UCSD-AML1 (cell line): ENCODE results near the gene TRIB2.
A peak's percentile ranks its signal among the peaks of the same experiment; 100 is the strongest.
"Not testable (repeated sequence)": the region's sequence is repeated elsewhere in the genome, so short reads cannot be mapped to it uniquely, and the experiment has no call there.

Experiments
- DNase-seq: peaks from one replicate; lab custom pipeline; 2025; ENCODE audit not compliant: unreplicated experiment; lab: John Stamatoyannopoulos, UW

TRIB2 gene

DNA sequence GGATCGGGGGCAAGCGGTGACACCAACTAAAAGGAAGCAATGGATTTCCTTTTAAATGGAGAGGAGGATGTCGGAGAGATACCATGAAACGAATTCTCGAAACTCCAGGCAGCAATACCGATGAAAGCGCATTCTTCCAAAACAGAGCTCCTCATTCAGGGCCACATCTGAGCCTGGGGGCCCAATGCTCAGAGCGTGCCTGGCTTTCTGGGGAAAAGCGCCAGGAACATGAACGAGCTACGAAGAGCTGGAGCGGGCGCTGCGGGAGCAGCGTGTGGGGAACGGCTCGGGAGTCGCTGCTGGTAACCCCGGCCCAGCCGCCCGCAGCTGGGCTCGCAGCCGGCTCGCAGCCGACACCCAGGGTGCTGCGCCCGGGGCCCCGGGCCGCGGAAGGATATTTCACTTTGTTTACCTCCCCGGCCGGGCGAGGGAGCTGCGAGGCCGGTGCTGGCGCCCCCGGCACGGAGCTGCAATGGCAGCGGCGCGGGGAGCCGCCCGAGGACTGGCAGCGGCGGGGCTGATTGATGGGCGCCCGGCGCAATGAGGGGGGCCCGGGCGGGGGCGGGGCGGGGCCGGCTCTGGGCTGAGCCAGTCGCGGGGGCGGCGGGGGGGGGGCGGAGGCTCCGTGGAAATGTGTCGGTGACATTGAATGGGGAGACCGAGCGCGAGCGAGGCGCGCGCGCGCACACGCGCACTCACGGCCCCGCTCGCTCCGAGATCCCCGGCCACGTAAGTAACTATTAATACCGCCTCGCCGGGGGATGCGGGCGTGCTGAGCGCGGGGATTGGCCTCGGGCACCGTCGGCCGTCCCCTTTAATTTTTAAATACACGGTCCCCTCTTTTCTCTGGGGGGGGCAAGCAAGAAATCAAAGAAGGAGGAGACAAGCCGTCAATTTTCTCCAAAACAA lies at the start of gene TRIB2:
Gene TRIB2, plus strand, starts transcription at position 655 of the 909 bp plus-strand sequence. CDS start 1,372 bp downstream, outside the sequence.
- DNase-seq: peak; percentile 75

DNA sequence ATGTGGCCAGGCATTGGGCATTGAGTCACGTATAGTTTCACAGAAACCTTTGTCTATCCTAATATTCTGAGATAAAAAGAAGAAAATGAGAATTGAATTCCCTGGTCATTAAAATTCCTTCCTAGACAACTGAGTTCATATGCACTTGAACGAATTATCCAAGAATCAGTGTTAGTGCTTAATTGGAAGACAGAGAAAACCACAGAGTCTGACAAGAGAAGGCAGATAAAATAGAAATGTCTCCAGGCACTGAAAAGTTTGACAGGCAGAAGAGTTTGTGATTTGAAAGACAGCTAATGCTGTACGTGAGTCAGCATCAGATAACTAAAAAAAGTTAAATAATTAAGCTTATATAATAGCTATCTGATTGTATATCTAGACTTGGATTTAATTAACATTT lies 47.7 kb upstream of the TRIB2 start:
- no peak for DNase-seq

DNA sequence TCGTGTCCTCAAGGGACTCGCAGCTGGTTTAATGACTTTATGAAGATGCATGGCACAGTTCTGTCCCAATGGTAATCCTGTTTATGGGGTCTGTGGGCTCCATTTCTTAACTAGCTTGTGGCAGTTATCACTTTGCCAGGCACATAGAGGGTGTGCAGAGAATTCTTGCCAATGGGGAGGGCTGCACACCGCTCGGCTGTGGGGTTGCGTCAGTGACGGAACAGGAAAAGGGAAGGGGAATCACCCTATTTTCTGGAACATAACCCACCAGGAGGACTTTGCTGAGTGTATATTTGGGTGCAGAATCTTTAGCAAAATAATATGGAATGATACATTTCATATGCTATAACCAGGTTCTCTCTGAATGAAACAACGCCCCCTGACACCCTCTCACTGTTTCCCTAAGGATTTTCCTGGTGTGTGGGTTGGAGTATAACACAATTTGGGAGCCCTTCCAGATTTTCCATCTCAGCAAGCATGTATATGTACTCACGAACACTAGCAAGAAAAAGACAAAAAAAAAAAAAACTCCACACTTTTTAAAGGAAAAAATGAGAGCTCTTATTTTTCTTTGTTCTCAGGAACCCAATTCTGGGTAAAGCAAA lies 43.9 kb upstream of the TRIB2 start:
- DNase-seq: no peak

DNA sequence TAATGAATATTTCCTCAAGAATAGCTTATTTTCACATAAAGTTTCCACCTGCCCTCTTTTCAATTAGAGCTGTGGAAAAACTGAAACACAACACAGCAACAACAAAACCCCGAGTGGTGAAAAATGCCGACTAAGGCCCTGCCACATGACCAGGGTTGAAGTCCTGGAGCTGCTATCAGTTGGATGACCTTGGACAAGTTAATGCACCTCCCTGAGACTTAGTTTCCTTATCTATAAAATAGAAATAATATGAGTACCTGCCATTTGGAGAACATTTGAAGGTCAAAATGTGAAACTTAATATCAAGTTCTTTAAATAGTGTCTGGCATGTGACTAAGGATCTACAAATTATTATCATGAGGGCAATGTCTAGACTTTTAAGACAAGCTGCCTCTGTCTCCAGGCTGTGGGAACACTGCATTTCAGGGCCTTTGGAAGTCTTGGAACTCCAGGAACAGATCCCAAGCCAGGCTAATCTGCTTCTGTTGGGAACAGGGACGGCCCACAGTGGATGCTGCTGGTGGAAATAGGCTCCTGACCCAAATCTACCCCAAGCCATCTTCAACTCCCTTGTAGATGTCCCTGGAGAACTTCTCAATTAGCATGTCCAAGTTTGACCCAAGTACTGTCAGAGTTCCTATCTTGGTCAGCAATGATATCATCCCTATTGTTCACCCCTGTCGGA lies 42.0 kb upstream of the TRIB2 start:
- DNase-seq: no peak

DNA sequence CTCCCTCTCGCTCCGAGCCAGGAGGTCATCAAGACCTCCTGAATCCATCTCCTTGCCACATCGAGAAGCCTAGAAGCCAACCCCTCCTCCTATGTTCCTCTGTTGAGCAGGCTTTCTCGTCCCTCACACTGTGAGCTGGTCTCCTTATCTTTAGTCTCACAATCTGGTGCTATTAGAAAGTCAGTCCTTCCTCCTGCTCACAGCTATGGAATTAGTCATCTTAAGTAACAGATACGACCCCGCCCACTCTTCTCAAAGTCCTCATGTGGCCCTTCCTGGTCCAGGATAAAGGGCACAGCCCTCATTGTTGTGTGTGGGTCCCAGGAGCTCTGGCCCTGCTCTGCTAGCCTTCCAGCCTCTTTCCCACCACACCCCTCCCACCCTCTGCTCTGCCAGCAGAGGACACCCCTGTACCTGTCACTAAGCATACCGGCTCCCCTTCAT lies 41.4 kb upstream of the TRIB2 start:
- DNase-seq: no peak

DNA sequence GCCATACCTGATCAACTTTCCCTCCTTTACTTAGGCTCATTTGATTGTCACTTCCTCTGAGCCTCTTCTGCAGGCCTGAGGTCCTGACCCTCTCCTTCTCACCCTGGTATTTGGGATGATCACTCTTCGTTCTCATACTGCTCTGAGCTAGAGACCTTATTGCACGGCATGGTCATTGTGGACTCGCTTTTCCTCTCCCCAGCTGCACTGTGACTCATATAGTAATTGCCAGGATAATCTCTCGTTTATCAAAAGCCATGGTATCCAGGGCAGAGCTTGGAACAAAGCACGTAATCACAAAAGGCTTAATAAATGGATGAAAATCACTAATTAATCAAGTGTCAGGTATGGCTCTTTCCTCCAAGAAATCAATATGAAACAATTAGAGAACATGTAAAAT lies 40.9 kb upstream of the TRIB2 start:
- no peak for DNase-seq

DNA sequence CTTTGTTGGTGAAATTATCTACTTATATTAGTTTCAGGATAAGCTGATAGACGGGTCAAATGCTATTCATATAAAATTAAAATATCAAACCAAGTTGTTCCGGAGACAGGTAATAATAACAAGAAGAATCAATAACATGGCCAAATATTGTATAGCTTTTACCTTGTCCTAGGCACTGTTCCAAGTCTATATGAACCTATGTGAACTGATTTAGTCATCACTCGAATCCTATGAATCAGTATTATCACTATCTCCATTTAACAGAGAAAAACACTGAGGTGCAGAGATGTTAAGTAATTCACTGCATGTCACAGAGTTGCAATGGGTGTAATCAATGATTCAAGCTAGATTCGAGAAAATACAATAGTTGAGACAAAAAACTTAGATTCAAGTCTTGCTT lies 40.0 kb upstream of the TRIB2 start:
- no peak for DNase-seq

DNA sequence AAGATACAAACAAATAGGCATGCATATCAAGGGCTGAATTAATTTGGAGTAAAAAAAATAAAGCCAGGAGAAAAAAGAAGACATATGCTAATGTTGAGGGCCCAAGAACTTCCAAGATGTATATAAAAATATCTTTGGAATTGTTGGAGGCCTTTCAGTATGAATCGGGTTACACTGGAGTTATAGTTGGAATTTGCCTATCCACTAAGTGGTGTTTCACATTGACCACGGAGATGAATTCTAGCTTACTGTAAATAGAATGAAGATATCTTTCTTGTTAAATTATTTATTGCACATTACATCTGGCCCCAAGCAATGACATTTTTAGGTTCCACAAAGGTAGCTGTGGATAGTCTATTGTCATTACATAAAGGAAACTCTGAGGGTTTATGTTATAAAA lies 38.5 kb upstream of the TRIB2 start:
- DNase-seq: no peak

DNA sequence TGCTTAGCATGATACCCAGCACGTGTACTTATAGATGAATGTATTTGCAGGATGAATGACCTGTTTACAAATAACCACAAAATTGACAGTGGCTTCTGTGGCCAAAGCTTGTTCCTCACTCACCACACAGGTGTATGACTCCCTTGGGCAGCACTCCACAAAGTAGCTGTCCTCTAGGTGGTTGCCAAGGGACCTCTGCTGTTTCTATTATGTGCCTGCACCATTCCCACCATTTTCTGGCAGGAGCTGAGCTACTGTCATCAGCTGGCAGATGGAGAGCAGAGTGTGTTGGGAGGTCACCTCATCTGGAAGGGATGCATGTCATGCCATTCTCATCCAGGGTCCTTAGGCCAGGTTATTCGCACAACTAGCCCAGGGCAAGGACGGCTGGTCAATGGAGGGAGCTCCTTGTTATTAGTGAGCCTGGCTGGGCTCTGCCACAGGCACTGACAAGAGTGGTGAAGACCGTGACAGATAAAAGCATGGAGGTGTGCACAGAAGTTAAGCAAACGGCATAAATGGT lies 37.1 kb upstream of the TRIB2 start:
- DNase-seq: no peak

DNA sequence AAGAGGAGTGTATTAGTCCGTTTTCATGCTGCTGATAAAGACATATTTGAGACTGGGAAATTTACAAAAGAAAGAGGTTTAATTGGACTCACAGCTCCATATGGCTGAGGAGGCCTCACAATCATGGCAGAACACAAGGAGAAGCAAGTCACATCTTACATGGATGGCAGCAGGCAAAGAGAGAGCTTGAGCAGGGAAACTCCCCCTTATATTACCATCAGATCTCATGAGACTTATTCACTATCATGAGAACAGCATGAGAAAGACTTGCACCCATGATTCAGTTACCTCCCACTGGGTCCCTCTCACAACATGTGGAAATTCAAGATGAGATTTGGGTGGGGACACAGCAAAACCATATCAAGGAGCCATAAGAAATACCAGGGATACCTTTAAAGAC lies 36.6 kb upstream of the TRIB2 start:
- not testable (repeated sequence) for DNase-seq

DNA sequence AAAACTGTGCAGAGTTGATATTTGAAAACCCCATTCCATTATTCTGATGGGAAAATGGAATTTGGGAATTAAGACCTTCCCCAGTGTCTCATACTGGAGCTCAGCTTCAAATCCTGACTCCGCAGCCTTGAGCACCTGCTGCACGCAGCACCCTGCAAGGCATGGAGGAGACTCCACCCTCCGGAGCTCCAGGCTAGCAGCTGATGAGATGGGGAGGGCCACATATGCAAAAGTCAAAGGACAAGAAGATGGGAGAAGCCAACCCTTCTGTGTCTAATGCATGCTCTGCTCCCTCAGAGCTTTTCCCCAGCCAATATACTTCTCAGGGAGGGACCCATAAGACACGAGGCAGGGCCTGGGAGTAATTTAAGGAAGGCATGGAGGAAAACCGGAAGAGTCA lies 34.7 kb upstream of the TRIB2 start:
- DNase-seq: no peak

DNA sequence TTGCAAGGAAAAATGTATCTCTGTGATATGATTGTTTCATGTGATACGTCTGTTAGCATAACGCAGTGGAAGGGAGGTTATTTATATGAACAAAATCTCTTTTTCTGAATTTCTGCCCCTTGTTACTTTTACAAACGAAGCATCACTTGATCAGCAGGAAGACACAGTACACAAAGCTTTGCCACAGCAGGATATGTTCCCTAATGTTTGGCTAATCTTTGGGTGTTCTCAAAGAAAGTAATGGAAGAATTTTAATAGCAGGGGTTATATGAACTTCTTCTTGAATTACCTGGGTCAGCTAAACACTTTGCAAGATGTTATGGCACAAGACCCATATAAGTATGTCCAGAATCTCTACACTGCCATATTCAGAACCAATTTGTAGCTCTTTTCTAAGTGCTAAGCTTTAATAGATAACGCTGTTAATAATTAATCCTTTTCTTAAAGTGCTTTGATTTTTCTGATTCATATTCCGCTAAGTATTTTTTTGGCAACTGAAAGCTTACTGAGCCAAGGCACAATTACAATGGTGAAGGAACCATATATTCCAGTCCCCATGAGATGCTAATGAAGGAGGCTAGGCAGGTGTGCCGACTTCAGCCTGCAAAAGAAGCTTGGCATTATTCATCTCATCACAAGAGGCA lies 33.2 kb upstream of the TRIB2 start:
- no peak for DNase-seq

DNA sequence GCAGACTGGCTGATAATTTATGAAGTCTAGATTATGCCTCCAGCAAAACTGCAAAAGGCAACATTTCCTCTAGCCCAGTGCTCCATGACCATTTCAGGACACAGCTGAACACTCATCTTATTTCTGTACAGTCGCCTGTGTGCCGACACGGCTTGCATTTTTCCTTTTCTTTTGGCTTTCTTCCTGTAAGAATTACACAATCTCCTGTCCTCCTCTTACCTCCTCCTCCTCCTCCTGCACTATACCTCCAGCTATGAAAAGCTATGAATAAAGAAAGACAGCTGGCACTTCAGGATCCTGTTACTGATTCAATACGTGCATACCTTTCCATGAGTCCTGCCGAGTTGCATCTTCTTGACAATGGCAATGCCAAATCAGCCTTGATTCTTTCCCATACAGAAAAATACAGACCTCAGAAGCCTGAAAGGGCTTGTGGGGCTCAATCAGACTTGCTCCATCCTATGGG lies 32.2 kb upstream of the TRIB2 start:
- DNase-seq: no peak

DNA sequence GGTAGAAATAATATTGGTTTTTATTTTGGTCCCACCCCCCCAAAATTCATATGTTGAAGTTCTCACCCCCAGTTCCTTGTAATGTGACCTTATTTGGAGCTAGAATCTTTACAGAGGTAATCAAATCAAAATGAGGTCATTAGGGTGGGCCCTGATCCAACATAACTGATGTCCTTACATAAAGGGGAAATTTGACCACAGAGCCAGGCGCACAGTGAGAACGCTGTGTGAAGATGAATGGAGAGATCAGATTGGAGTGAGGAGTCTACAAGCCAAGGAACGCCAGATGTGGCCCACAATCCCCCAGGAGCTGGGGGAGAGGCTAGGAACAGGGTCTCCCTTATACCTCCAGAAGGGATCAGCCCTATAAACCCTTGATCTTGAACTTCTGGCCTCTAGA lies 31.6 kb upstream of the TRIB2 start:
- no peak for DNase-seq

DNA sequence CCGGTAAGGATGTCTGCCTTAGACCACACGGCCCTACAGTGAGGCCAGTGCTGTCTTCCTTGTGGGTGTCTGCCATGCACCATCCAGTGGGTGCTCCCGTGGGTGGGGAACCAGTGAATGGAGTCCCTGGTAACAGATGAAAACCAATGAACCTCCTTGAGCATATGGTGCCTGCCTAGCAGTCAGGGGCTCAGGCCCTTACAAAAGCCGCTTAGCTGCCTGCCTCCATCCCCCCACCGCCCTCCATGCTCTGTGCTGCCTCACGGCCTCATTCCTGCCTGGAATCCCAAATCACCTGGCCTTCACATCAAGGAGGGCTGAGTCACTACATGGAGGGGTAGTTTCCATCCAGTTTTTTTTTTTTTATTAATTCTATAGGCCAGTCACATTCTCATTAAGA lies 30.8 kb upstream of the TRIB2 start:
- no peak for DNase-seq

DNA sequence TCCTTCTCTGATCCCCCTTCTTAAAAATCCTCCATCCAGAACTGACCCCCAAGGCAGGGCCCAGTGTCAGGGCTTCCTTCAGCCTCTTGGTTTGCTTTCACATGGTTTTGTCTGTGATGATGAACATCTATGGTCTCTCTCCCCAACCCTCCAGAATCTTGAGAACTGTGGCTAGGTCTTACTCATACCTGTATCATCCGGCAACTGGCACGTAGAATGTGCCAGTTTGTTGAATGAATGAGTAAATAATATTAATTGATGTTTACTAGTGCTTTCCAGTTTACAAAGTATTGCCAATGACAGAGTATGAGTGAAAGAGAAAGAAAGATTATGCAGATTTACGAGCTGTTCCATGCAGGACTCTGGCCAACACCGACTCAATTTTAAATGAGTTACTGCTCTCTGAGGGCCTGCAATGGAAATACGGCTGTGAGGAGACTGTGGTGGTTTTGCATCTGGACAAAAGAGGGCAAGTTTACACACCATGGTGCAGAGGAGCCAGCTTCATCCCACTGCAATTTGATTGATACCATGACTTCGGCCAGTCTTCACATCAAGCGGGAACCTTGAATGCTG lies 29.9 kb upstream of the TRIB2 start:
- no peak for DNase-seq

DNA sequence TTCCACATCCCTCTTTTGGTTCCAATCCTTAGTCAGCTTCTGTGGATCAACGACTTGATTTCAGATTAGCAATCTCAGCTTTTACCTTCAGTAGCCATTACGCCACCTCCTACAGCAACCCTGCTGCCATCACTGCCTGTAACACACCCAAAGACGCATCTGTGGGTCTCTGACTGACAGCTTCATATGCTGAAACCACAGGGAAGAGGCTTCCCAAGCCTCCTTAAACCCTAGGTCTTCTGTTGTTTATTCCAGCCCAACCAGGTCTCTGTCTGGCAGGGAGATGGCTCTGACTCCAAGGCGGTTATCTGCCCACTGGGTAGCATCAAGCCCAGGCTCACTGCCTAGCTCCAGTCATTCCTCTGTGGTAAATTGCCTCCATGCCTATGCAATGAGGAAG lies 28.6 kb upstream of the TRIB2 start:
- no peak for DNase-seq

DNA sequence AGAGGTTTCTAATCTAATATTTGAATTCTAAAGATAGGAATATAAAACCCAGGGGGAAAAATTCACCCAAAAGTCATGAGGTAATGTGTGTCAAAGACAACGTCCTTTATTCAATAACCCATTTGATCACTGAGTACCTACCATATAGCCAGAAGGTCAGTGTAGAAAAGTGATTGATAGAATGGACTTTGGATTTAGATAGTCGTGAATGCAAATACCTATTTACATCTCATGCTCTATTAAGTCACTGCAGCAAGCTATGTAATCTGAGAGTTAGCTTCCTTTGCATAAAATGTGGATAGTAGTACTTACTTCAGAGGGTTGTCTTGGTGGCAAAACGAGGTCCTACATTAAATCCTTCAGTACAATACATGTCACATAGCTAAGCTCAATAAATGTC lies 27.8 kb upstream of the TRIB2 start:
- DNase-seq: no peak

DNA sequence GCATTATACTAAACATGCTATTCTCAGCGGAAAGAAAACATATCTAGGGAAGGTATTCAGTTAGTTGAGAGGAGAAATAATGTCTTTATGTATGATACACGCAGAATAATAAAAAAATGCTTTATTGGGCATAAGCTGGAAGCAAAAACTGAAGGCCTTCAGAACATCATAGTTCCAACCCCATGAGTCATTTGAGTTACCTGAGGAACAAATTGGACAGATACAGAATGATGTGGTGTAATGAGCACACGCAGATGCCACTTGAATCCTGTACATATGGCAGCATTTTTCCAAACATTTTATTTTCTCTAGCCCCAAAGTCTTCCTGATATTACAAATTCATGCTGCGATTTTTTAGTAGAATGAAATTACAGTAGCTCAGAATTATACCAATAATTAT lies 23.2 kb upstream of the TRIB2 start:
- no peak for DNase-seq

DNA sequence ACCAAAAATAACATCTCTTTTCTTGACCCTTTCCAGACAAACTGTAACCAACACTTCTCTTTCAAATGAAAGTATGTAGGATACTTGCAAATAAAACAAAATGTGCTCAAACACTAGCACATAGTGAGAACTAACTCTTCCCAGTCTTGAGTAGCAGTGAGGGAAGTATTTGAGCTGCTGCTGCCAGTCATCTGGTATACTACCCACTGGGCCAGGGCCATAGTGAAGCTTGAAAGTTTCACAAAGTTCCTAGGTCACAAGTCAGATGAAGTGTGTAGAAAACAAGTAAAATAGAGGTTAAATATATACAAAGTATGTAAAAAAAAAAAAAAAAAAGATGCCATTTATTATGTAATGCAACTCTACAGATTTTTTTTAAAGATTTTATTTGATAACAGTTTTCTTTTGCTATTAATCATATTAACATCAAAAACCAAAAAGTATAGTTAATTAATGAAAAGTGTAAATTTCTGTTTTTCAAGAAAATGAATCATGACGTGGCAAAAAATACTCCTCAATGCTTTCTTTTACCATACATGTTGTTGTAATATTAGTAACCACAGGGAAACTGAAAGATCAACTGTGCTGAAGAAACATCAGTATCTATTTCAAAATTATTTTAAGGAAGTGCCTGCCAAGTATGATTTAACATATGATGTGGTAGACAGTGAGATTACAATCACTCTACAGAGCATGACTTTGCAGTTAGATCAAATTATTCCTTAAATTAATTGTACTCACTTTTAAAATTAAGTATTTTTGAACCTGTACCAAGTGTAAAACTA lies 21.6 kb upstream of the TRIB2 start:
- no peak for DNase-seq
